Endothelial cell of umbilical vein (primary cell): ENCODE measurements around the gene RWDD1. TPM values are rescaled to one million over a fixed set of nuclear protein-coding genes. Genes with fewer than 3 reads are reported as not detected.
A peak's percentile ranks its signal among the peaks of the same experiment; 100 is the strongest.

Source experiments
- BruUV-seq: library from RNA; stranded (reverse); fragments of 400-500 nt; replicated peaks from 2 replicates; lab custom pipeline; 2021; lab: Mats Ljungman, UMichigan
- CTCF ChIA-PET: fragments of 300-600, 350-600 bp; sonication (Branson Sonifier 250); formaldehyde crosslinking; loops from one replicate; lab custom pipeline; 2021; ENCODE audit warnings: antibody characterized with exemption, inconsistent platforms; lab: Charles Lee
- POLR2A ChIA-PET: fragments of 300-600, 350-600 bp; sonication (Branson Sonifier 250); formaldehyde crosslinking; loops from one replicate; lab custom pipeline; 2021; ENCODE audit warnings: antibody characterized with exemption, inconsistent platforms; lab: Charles Lee
- DNase-seq: peaks from one replicate; pipeline ENCODE4 v3.0.0-alpha.2; 2011; ENCODE audit warnings: low read depth, low spot score
- FAIRE-seq: peaks from 2 replicates; lab custom pipeline; 2011; peaks lifted over from hg19 to GRCh38; lab: Jason Lieb, UNC
- H2AFZ ChIP-seq: 2 replicates; pipeline ENCODE4 v1.6.0; 2012; ENCODE audit warnings: low read depth, low read length, control low read depth, inconsistent platforms
- H3K27ac ChIP-seq: 2 replicates; pipeline ENCODE4 v1.5.1; 2011; ENCODE audit warnings: low read depth, mild to moderate bottlenecking, control low read depth, low read length, moderate library complexity; ENCODE audit not compliant: insufficient read depth
- H3K27me3 ChIP-seq, 2 experiments: 2 replicates each; pipeline versions ENCODE4 v1.6.0 to v1.6.1; 2011; ENCODE audit warnings: low read length in 2 of 2, mixed read lengths in 1 of 2; ENCODE audit not compliant: control insufficient read depth in 2 of 2, insufficient read depth in 2 of 2
- H3K36me3 ChIP-seq, 2 experiments: 2 replicates in 1 of 2; 3 replicates in 1 of 2; pipeline ENCODE4 v1.5.1; 2011; ENCODE audit warnings: low read length in 2 of 2, mild to moderate bottlenecking in 1 of 2, moderate library complexity in 1 of 2; ENCODE audit not compliant: control insufficient read depth in 2 of 2, insufficient read depth in 2 of 2; ENCODE audit errors: extremely low read depth in 1 of 2
- H3K4me1 ChIP-seq: 3 replicates; pipeline ENCODE4 v1.5.1; 2011; ENCODE audit warnings: mild to moderate bottlenecking, low read length; ENCODE audit not compliant: control insufficient read depth, insufficient read depth; ENCODE audit errors: extremely low read depth
- H3K4me2 ChIP-seq: 2 replicates; pipeline ENCODE4 v1.6.1; 2011; ENCODE audit warnings: low read length, control low read depth, mixed read lengths; ENCODE audit not compliant: insufficient read depth
- H3K4me3 ChIP-seq, 3 experiments: fragments of 200-600 bp in 1 of 3; sonication (generic), shearing (Covaris generic) in 1 of 3; replicated peaks in 1 of 3; 2 replicates each; pipeline ENCODE4 v1.5.1; 2011 to 2016; ENCODE audit warnings: control low read depth in 3 of 3, low read length in 3 of 3, mild to moderate bottlenecking in 2 of 3, inconsistent platforms in 1 of 3, low read depth in 1 of 3, moderate library complexity in 1 of 3; ENCODE audit not compliant: insufficient read depth in 1 of 3
- H3K79me2 ChIP-seq: 2 replicates; pipeline ENCODE4 v1.6.0; 2012; ENCODE audit warnings: low read length, inconsistent platforms; ENCODE audit not compliant: control insufficient read depth, insufficient read depth
- H3K9ac ChIP-seq: replicated peaks from 2 replicates; pipeline ENCODE3; 2011; ENCODE audit warnings: low read length, control low read depth; ENCODE audit not compliant: insufficient read depth; ENCODE audit errors: extremely low read depth
- H3K9me1 ChIP-seq: replicated peaks from 3 replicates; pipeline ENCODE4 v1.6.0; 2011; ENCODE audit warnings: mild to moderate bottlenecking, low read length; ENCODE audit not compliant: control insufficient read depth, insufficient read depth; ENCODE audit errors: extremely low read depth
- H3K9me3 ChIP-seq: replicated peaks from 2 replicates; pipeline ENCODE4 v1.5.1; 2012; ENCODE audit warnings: low read length, inconsistent platforms; ENCODE audit not compliant: control insufficient read depth, insufficient read depth
- H4K20me1 ChIP-seq: replicated peaks from 2 replicates; pipeline ENCODE3; 2011; ENCODE audit warnings: mild to moderate bottlenecking, low read length; ENCODE audit not compliant: control insufficient read depth, insufficient read depth; ENCODE audit errors: extremely low read depth
- CTCF ChIP-seq, 2 donors: IDR thresholded peaks; 1 replicate in 1 of 2; 2 replicates in 1 of 2; pipeline ENCODE4 v1.5.1; 2011; ENCODE audit warnings: low read length in 2 of 2, mild to moderate bottlenecking in 2 of 2, moderate library complexity in 2 of 2, control low read depth in 1 of 2, inconsistent platforms in 1 of 2, low read depth in 1 of 2; ENCODE audit not compliant: insufficient read depth in 1 of 2; ENCODE audit errors: extremely low read depth in 1 of 2
- EZH2 ChIP-seq: IDR thresholded peaks from 2 replicates; pipeline ENCODE4 v1.6.1; 2012; ENCODE audit warnings: borderline replicate concordance, low read depth, mild to moderate bottlenecking, moderate library complexity, low read length, inconsistent platforms; ENCODE audit not compliant: severe bottlenecking
- FOS ChIP-seq: IDR thresholded peaks from 2 replicates; pipeline ENCODE4 v1.6.1; 2011; ENCODE audit warnings: mild to moderate bottlenecking, low read length, moderate library complexity, borderline replicate concordance; ENCODE audit not compliant: insufficient read depth
- GATA2 ChIP-seq: IDR thresholded peaks from 2 replicates; pipeline ENCODE4 v1.7.0; 2011; ENCODE audit warnings: low read depth, mild to moderate bottlenecking, moderate library complexity, mixed read lengths, low read length; ENCODE audit not compliant: insufficient read length, insufficient read depth
- JUN ChIP-seq: IDR thresholded peaks from 2 replicates; pipeline ENCODE4 v1.6.1; 2011; ENCODE audit warnings: borderline replicate concordance, low read depth; ENCODE audit not compliant: insufficient read length, insufficient read depth
- MAX ChIP-seq: IDR thresholded peaks from 2 replicates; pipeline ENCODE4 v1.6.1; 2011; ENCODE audit not compliant: insufficient read depth, insufficient read length
- MYC ChIP-seq: IDR thresholded peaks from one replicate; pipeline ENCODE4 v1.6.1; 2011; ENCODE audit warnings: mild to moderate bottlenecking, low read depth, low read length
- POLR2AphosphoS5 ChIP-seq: IDR thresholded peaks from 2 replicates; pipeline ENCODE4 v1.6.1; 2012; ENCODE audit warnings: low read depth, mild to moderate bottlenecking, control low read depth, low read length, moderate library complexity; ENCODE audit not compliant: insufficient read depth
- dilution Hi-C: fragments of 300-500 bp; cut with MboI; formaldehyde crosslinking; loops from one replicate; pipeline ENCODE4 v1.15.0; 2019; ENCODE audit warnings: low sequenced_read_pairs; ENCODE audit not compliant: extremely low pct_ligation_motif_present
- intact Hi-C: fragments of 100-400 bp; cut with micrococcal nuclease; formaldehyde crosslinking; loops from one replicate; pipeline ENCODE4 v1.10.0; 2022
- polyA plus RNA-seq, 4 experiments: library from polyadenylated mRNA; depleted of rRNA in 3 of 4; stranded (reverse) in 3 of 4; unstranded in 1 of 4; fragments of >200 nt; gene quantifications; 2 replicates each; pipeline versions ENCODE4 v1.2.1 to v1.2.3, GENCODE V29; 2011 to 2012; ENCODE audit warnings: missing spikeins in 1 of 4
- total RNA-seq: library from RNA; stranded (reverse); gene quantifications from 2 replicates; pipeline ENCODE4 v1.2.3, GENCODE V29; 2021

The RWDD1 gene
- total and polyA plus RNA-seq, 2 donors (not counting 3 experiments of a cell fraction or from before 2014, with no cell fraction given) = 18.7 to 37.9 TPM

- FAIRE-seq (no peak), DNase-seq (peak; percentile 67)
- H2AFZ ChIP-seq = peak overlapping the region; percentile 19
- ChIA-PET CTCF (interaction anchor here (0.6 to 1.9 kb wide), 7 partner anchors 9 to 311 kb away, joined by 3 to 13 read pairs (median 5); partner anchors contain the start of gene CALHM5), POLR2A (no interaction called here)
- no peak overlapping the region for H3K27ac ChIP-seq
- TF ChIP-seq MYC (no peak), JUN (peak; percentile 44), GATA2 (peak; percentile 71)
- peaks cover 0 to 2% of the 10 kb centered on the region in 2 experiments for H3K27me3 ChIP-seq
- H3K4me2 ChIP-seq = peak overlapping the region; percentile 37
- no peaks in the 10 kb centered on the region for H4K20me1 ChIP-seq
- H3K9ac ChIP-seq = peak overlapping the region; percentile 36
- BruUV-seq = no TSS peak
- intact Hi-C loops (loop anchor here (1.0 kb wide), 1 partner anchor 17 kb away; the partner anchor contains the start of gene CALHM5), dilution Hi-C loops (no loop called here)
- H3K9me1 ChIP-seq = no peaks in the 10 kb centered on the region
- H3K36me3 ChIP-seq = no peaks in the 10 kb centered on the region
- no peak overlapping the region for H3K4me3 ChIP-seq
- peaks cover 16% of the 10 kb centered on the region for H3K4me1 ChIP-seq
- no peaks in the 10 kb centered on the region for H3K79me2 ChIP-seq
- H3K9me3 ChIP-seq = no peaks in the 10 kb centered on the region
Observed at GRCh38 chr6:116528780-116529179, 42.5 kb upstream of the RWDD1 start.

DNA sequence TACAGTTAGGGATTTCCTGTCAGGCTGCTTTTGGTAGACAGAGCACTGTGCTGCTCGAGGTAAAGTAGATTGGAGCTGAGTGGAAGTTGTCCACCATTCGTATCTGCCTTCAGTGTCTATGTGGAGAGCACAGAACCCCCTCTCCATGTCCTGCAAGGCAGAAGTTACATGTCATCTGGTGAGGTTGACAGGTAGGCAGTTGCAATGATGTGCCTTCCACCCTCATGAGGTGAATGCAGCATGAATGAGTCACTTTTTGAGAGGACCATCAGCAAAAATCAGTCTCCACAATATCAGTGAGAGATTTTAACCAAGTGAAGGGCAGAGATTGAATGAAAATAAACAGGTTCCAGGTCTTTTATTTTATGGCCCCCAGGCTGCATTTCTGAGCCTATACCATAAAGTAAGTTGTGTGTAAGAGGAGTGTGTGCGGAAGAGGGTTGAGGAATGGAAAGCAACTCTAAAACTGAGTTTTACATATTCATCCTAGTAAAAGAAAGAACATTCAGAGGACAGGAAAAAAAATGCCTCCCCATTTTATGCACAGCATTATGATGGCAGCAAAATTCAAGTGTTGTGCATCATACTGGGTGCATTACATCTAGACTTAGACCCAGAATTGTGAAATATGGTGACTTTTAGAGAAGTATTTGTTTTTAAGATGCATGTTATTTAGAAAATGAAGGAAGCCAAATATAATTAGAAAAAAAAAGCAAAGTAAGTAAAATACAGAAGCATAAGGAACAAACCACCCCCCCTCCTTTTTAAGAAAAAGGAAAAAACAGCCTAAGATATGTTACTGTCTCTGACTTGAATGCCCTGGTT lies 41.6 kb upstream of the RWDD1 start:
- no peak for DNase-seq
- TF ChIP-seq MAX (no peak), GATA2 (no peak), POLR2AphosphoS5 (no peak), EZH2 (no peak), MYC (no peak), CTCF (IDR thresholded peaks at IDR 0.05; ENCODE audit: extremely low read depth in 1 of 2, insufficient read depth in 1 of 2, low read depth in 1 of 2, low read length in 2 of 2) (no peak), FOS (no peak)
- H4K20me1 ChIP-seq = no peaks in the 10 kb centered on the region
- intact Hi-C loops = no loop called here
- no peak overlapping the region for H3K9ac ChIP-seq
- peaks cover 16% of the 10 kb centered on the region for H3K4me1 ChIP-seq
- BruUV-seq = no TSS peak
- ChIA-PET CTCF (interaction anchor here (1.2 to 1.9 kb wide), 8 partner anchors 18 to 312 kb away, joined by 3 to 16 read pairs (median 10); partner anchors contain the start of gene CALHM5), POLR2A (interaction anchor here (0.7 kb wide), 1 partner anchor 239 kb away, joined by 3 read pairs; no protein-coding TSS in a partner anchor)
- H3K27me3 ChIP-seq = peaks cover 0 to 2% of the 10 kb centered on the region in 2 experiments
- H3K9me1 ChIP-seq = no peaks in the 10 kb centered on the region
- dilution Hi-C loops = no loop called here
- no peak overlapping the region for H3K27ac ChIP-seq
- no peak overlapping the region for H3K4me2 ChIP-seq
- H3K36me3 ChIP-seq = no peaks in the 10 kb centered on the region
- no peak for FAIRE-seq
- H2AFZ ChIP-seq = no peak overlapping the region
- no peaks in the 10 kb centered on the region for H3K79me2 ChIP-seq
- no peak overlapping the region for H3K4me3 ChIP-seq
- H3K9me3 ChIP-seq = no peaks in the 10 kb centered on the region
